GM23338 (cell line): ENCODE results near the gene SNX32. TPM values are rescaled to one million over a fixed set of nuclear protein-coding genes. Genes with fewer than 3 reads are reported as not detected.

Experiments used
- ATAC-seq: fragments of 200-7000 bp; cut with Tn5 transposase; 3 replicates; pipeline ENCODE4 v1.9.1; 2020
- DNase-seq: peaks from one replicate; pipeline ENCODE4 v3.0.0-alpha.2; 2015; ENCODE audit warnings: low spot score
- H2AFZ ChIP-seq: fragments of 200-600 bp; sonication (generic); 2 replicates; pipeline ENCODE4 v1.8.0; 2016; ENCODE audit warnings: antibody characterized with exemption, mild to moderate bottlenecking, moderate library complexity
- H3F3A ChIP-seq: fragments of 200-600 bp; sonication (generic); replicated peaks from 2 replicates; pipeline ENCODE4 v1.8.0; 2017; ENCODE audit warnings: antibody characterized with exemption, mixed run types, low read depth
- H3K27ac ChIP-seq: fragments of 200-600 bp; sonication (generic); 2 replicates; pipeline ENCODE4 v1.6.1; 2016; ENCODE audit warnings: low read depth
- H3K27me3 ChIP-seq: fragments of 200-600 bp; sonication (generic); 2 replicates; pipeline ENCODE4 v1.8.0; 2016; ENCODE audit warnings: mild to moderate bottlenecking, mixed run types, moderate library complexity; ENCODE audit not compliant: insufficient read depth
- H3K36me3 ChIP-seq: fragments of 200-600 bp; sonication (generic); 2 replicates; pipeline ENCODE4 v1.8.0; 2016; ENCODE audit warnings: mild to moderate bottlenecking; ENCODE audit not compliant: insufficient read depth
- H3K4me1 ChIP-seq: fragments of 200-600 bp; sonication (generic); 2 replicates; pipeline ENCODE4 v1.8.0; 2016; ENCODE audit warnings: mild to moderate bottlenecking, moderate library complexity; ENCODE audit not compliant: insufficient read depth
- H3K4me2 ChIP-seq: fragments of 200-600 bp; sonication (generic); 2 replicates; pipeline ENCODE4 v1.7.1; 2017; ENCODE audit warnings: mixed run types
- H3K4me3 ChIP-seq: fragments of 200-600 bp; sonication (generic); 2 replicates; pipeline ENCODE4 v1.6.1; 2016; ENCODE audit warnings: mixed run types
- H3K79me2 ChIP-seq: fragments of 200-600 bp; sonication (generic); replicated peaks from 2 replicates; pipeline ENCODE4 v1.8.0; 2017; ENCODE audit warnings: mild to moderate bottlenecking; ENCODE audit not compliant: insufficient read depth
- H3K9me2 ChIP-seq: fragments of 200-600 bp; sonication (generic); 2 replicates; pipeline ENCODE4 v1.8.0; 2017; ENCODE audit not compliant: insufficient read depth
- H4K20me1 ChIP-seq: fragments of 200-600 bp; sonication (generic); replicated peaks from 2 replicates; pipeline ENCODE4 v1.8.0; 2017; ENCODE audit warnings: mild to moderate bottlenecking; ENCODE audit not compliant: insufficient read depth
- H3K27ac Mint-ChIP-seq: 2 replicates; pipeline ENCODE4 v1.8.0; 2020; ENCODE audit warnings: inconsistent platforms, mild to moderate bottlenecking, moderate library complexity, mixed read lengths
- H3K27me3 Mint-ChIP-seq: 3 replicates; pipeline ENCODE4 v1.8.0; 2022; ENCODE audit warnings: low read depth, mild to moderate bottlenecking, moderate library complexity, mixed read lengths, inconsistent platforms; ENCODE audit not compliant: insufficient read depth, poor library complexity
- H3K36me3 Mint-ChIP-seq: 3 replicates; pipeline ENCODE4 v1.8.0; 2021; ENCODE audit warnings: low read depth, mild to moderate bottlenecking, inconsistent platforms, moderate library complexity, mixed read lengths
- H3K4me1 Mint-ChIP-seq: 3 replicates; pipeline ENCODE4 v1.8.0; 2020; ENCODE audit warnings: mild to moderate bottlenecking, inconsistent platforms, mixed read lengths
- H3K4me3 Mint-ChIP-seq: 3 replicates; pipeline ENCODE4 v1.8.0; 2021; ENCODE audit warnings: moderate library complexity, mild to moderate bottlenecking, inconsistent platforms, mixed read lengths
- H3K9me3 Mint-ChIP-seq: 3 replicates; pipeline ENCODE4 v1.8.0; 2020; ENCODE audit warnings: moderate library complexity, mild to moderate bottlenecking, inconsistent platforms, mixed read lengths
- CREB1 ChIP-seq: fragments of 250-450 bp; sonication (Bioruptor Pico); IDR thresholded peaks from 2 replicates; pipeline ENCODE4 v1.5.0; 2020; ENCODE audit warnings: low read depth, mild to moderate bottlenecking, moderate library complexity
- CTCF ChIP-seq, 2 experiments: fragments of 200-600 bp in 1 of 2; sonication (generic) in 1 of 2; conservative IDR thresholded peaks; 2 replicates each; pipeline versions ENCODE4 v1.5.1 to v1.6.1; 2016 to 2017; ENCODE audit warnings: antibody characterized with exemption in 2 of 2, low read depth in 2 of 2, mild to moderate bottlenecking in 2 of 2, moderate library complexity in 1 of 2
- ETS1 ChIP-seq: IDR thresholded peaks from 2 replicates; pipeline ENCODE4 v1.6.1; 2016; ENCODE audit warnings: antibody characterized with exemption
- EZH2 ChIP-seq: fragments of 200-600 bp; sonication (generic); IDR thresholded peaks from one replicate; pipeline ENCODE4 v1.8.0; 2017; ENCODE audit warnings: antibody characterized with exemption, mild to moderate bottlenecking, low read depth; ENCODE audit not compliant: unreplicated experiment
- EZH2phosphoT487 ChIP-seq: fragments of 200-600 bp; sonication (generic); IDR thresholded peaks from one replicate; pipeline ENCODE4 v1.8.1; 2018; ENCODE audit warnings: antibody characterized with exemption; ENCODE audit not compliant: unreplicated experiment
- JUNB ChIP-seq: IDR thresholded peaks from one replicate; pipeline ENCODE4 v1.6.1; 2016; ENCODE audit warnings: antibody characterized with exemption; ENCODE audit not compliant: unreplicated experiment
- NANOG ChIP-seq: IDR thresholded peaks from 2 replicates; pipeline ENCODE4 v1.6.1; 2016; ENCODE audit warnings: antibody characterized with exemption, borderline replicate concordance
- POLR2AphosphoS5 ChIP-seq: IDR thresholded peaks from 2 replicates; pipeline ENCODE4 v1.6.1; 2016; ENCODE audit warnings: antibody characterized with exemption, low read depth
- REST ChIP-seq: IDR thresholded peaks from one replicate; pipeline ENCODE4 v1.6.1; 2018; ENCODE audit warnings: antibody characterized with exemption; ENCODE audit not compliant: unreplicated experiment
- STAT1 ChIP-seq: IDR thresholded peaks from one replicate; pipeline ENCODE4 v1.6.1; 2016; ENCODE audit warnings: antibody characterized with exemption; ENCODE audit not compliant: unreplicated experiment
- ZNF114 ChIP-seq: fragments of 250-450 bp; sonication (Bioruptor Pico); IDR thresholded peaks from 2 replicates; pipeline ENCODE4 v1.5.0; 2020; ENCODE audit warnings: mild to moderate bottlenecking, moderate library complexity
- ZNF331 ChIP-seq: fragments of 250-450 bp; sonication (Bioruptor Pico); IDR thresholded peaks from 2 replicates; pipeline ENCODE4 v1.5.0; 2020; ENCODE audit warnings: low read depth, mild to moderate bottlenecking, moderate library complexity
- polyA plus RNA-seq: library from polyadenylated mRNA; unstranded; fragments of >200 nt; fragmentation: Nextera tagmentation; extraction: Ambion mirVana; gene quantifications from 2 replicates; pipeline ENCODE4 v1.2.1, GENCODE V29; 2016
- total RNA-seq: library from RNA; depleted of rRNA; stranded (reverse); fragments of >200 nt; shearing (Covaris generic); gene quantifications from 2 replicates; pipeline ENCODE4 v1.2.3, GENCODE V29; 2014
- TF ChIP-seq, protein P1 (sequence below): fragments of 250-450 bp; sonication (Bioruptor Pico); IDR thresholded peaks from 2 replicates; pipeline ENCODE4 v1.5.0; 2020; ENCODE audit warnings: mild to moderate bottlenecking, moderate library complexity

SNX32 gene
- total and polyA plus RNA-seq, 2 experiments from 2014 or later = 0.49 to 1.2 TPM

- Histone ChIP-seq H3K79me2 (no peaks in the 10 kb centered on the region), H4K20me1 (no peaks in the 10 kb centered on the region; the same call in 1 of the 2 replicates), H3F3A (0 out of 2 replicates have a peak, but pooled peaks cover 3% of the 10 kb centered on the region), H3K4me2 (no peak overlapping the region), H3K27me3 (peaks cover under 1% of the 10 kb centered on the region; the same call in 1 of the 2 replicates), H3K36me3 (no peaks in the 10 kb centered on the region), H3K4me3 (no peak overlapping the region), H3K9me2 (peaks cover 4% of the 10 kb centered on the region; the same call in 1 of the 2 replicates), H2AFZ (no peak overlapping the region), H3K4me1 (no peaks in the 10 kb centered on the region), H3K27ac (no peak overlapping the region)
- ATAC-seq (no peak), DNase-seq (no peak)
- H3K27ac Mint-ChIP-seq = no peak overlapping the region
- no peak overlapping the region for H3K4me3 Mint-ChIP-seq
- no peak for TF ChIP-seq CREB1
- TF ChIP-seq ETS1 = no peak
- no peak for TF ChIP-seq CTCF (conservative IDR thresholded peaks at IDR 0.05; ENCODE audit: low read depth in 2 of 2)
- TF ChIP-seq STAT1 = no peak
- no peak for TF ChIP-seq EZH2phosphoT487
- TF ChIP-seq ZNF331 = no peak
- TF ChIP-seq POLR2AphosphoS5 = no peak
- TF ChIP-seq, protein P1, sequence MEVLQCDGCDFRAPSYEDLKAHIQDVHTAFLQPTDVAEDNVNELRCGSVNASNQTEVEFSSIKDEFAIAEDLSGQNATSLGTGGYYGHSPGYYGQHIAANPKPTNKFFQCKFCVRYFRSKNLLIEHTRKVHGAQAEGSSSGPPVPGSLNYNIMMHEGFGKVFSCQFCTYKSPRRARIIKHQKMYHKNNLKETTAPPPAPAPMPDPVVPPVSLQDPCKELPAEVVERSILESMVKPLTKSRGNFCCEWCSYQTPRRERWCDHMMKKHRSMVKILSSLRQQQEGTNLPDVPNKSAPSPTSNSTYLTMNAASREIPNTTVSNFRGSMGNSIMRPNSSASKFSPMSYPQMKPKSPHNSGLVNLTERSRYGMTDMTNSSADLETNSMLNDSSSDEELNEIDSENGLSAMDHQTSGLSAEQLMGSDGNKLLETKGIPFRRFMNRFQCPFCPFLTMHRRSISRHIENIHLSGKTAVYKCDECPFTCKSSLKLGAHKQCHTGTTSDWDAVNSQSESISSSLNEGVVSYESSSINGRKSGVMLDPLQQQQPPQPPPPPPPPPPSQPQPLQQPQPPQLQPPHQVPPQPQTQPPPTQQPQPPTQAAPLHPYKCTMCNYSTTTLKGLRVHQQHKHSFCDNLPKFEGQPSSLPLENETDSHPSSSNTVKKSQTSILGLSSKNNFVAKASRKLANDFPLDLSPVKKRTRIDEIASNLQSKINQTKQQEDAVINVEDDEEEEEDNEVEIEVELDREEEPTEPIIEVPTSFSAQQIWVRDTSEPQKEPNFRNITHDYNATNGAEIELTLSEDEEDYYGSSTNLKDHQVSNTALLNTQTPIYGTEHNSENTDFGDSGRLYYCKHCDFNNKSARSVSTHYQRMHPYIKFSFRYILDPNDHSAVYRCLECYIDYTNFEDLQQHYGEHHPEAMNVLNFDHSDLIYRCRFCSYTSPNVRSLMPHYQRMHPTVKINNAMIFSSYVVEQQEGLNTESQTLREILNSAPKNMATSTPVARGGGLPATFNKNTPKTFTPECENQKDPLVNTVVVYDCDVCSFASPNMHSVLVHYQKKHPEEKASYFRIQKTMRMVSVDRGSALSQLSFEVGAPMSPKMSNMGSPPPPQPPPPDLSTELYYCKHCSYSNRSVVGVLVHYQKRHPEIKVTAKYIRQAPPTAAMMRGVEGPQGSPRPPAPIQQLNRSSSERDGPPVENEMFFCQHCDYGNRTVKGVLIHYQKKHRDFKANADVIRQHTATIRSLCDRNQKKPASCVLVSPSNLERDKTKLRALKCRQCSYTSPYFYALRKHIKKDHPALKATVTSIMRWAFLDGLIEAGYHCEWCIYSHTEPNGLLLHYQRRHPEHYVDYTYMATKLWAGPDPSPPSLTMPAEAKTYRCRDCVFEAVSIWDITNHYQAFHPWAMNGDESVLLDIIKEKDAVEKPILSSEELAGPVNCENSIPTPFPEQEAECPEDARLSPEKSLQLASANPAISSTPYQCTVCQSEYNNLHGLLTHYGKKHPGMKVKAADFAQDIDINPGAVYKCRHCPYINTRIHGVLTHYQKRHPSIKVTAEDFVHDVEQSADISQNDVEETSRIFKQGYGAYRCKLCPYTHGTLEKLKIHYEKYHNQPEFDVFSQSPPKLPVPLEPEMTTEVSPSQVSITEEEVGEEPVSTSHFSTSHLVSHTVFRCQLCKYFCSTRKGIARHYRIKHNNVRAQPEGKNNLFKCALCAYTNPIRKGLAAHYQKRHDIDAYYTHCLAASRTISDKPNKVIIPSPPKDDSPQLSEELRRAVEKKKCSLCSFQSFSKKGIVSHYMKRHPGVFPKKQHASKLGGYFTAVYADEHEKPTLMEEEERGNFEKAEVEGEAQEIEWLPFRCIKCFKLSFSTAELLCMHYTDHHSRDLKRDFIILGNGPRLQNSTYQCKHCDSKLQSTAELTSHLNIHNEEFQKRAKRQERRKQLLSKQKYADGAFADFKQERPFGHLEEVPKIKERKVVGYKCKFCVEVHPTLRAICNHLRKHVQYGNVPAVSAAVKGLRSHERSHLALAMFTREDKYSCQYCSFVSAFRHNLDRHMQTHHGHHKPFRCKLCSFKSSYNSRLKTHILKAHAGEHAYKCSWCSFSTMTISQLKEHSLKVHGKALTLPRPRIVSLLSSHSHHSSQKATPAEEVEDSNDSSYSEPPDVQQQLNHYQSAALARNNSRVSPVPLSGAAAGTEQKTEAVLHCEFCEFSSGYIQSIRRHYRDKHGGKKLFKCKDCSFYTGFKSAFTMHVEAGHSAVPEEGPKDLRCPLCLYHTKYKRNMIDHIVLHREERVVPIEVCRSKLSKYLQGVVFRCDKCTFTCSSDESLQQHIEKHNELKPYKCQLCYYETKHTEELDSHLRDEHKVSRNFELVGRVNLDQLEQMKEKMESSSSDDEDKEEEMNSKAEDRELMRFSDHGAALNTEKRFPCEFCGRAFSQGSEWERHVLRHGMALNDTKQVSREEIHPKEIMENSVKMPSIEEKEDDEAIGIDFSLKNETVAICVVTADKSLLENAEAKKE (CRISPR knock-in tag) = no peak
- TF ChIP-seq ZNF114 = no peak
- no peak for TF ChIP-seq EZH2
- no peak for TF ChIP-seq JUNB
- no peak for TF ChIP-seq NANOG
- TF ChIP-seq REST = no peak
- H3K4me1 Mint-ChIP-seq = peaks cover 6% of the 10 kb centered on the region; the same call in 2 of the 3 replicates
- H3K36me3 Mint-ChIP-seq = no peaks in the 10 kb centered on the region
- no peaks in the 10 kb centered on the region for H3K9me3 Mint-ChIP-seq
- H3K27me3 Mint-ChIP-seq = peaks cover 14% of the 10 kb centered on the region
Measured at GRCh38 chr11:65826984-65827735, 6.6 kb upstream of the SNX32 start.
